GM12864 (cell line): ENCODE data around the gene INHBC.

Experiments used
- DNase-seq: peaks from one replicate; pipeline ENCODE4 v3.0.0-alpha.2; 2011; ENCODE audit warnings: low read depth
- H3K4me3 ChIP-seq: 2 replicates; pipeline ENCODE4 v1.5.1; 2011; ENCODE audit warnings: mild to moderate bottlenecking, low read depth, low read length, control low read depth
- CTCF ChIP-seq: IDR thresholded peaks from 2 replicates; pipeline ENCODE4 v1.5.1; 2011; ENCODE audit warnings: low read depth, mild to moderate bottlenecking, moderate library complexity, low read length, control low read depth, inconsistent platforms; ENCODE audit errors: missing control alignments

The INHBC gene

GRCh38 chr12:57460468-57460784, 25.8 kb downstream of the INHBC start:
- TF ChIP-seq CTCF, result no peak
- no peak for DNase-seq
- H3K4me3 ChIP-seq, result peak overlapping the region; percentile 8; the same call in 1 of the 2 replicates

DNA sequence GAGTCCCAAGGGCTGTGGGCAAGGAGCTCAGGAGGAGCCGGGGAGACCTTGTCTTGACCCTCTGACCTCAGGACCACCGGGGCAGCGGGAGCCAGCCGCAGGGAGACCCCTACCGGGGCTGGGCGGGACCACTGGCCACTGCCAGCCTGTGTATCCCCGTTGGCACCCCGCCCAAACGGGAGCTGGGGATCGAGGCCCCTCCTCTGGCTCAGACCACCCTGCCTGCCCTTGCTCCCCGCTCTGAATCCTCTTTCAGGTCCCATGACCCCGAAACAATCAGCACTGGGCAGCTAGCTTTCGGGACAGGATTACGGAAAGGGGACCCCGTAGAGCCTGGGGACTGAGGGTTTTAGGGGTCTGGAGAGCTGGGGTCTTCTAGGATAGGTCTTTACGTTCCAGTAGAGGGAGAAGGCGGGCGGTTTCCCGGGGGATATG, 26.3 kb downstream of the INHBC start:
- DNase-seq, result no peak
- TF ChIP-seq CTCF, result no peak
- H3K4me3 ChIP-seq, result peak overlapping the region; percentile 45

GRCh38 chr12:57461276-57461916, 26.8 kb downstream of the INHBC start:
- no peak for DNase-seq
- H3K4me3 ChIP-seq, result peak overlapping the region; percentile 45
- TF ChIP-seq CTCF, result no peak

DNA sequence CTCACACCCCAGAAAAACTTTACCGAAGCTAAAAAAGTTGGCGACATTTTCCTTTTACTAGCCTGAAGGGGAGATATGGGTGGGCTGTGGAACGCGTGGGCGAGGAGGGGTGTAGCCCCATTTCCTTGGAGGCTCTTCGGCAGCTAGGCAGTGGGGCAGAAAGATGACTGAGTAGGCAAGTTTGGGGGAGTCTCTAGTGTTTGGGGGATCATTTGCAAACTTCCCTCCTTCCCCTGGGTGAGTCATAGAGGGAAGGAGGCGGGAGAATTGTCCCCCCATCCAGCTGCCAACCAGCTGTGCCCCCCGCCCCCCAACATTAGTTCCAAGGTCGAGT, 27.3 kb downstream of the INHBC start:
- TF ChIP-seq CTCF, result no peak

GRCh38 chr12:57462251-57462911, 27.8 kb downstream of the INHBC start:
- DNase-seq, result peak; percentile 77
- H3K4me3 ChIP-seq, result peak overlapping the region; percentile 45
- peak; percentile 94 for TF ChIP-seq CTCF

More for the DNA sequence above, 27.3 kb downstream of the INHBC start:
- DNase-seq, result no peak
- peak overlapping the region; percentile 45 for H3K4me3 ChIP-seq

- DNase-seq, result no peak
- TF ChIP-seq CTCF, result no peak
- no peak overlapping the region for H3K4me3 ChIP-seq
Observed at GRCh38 chr12:57462912-57463253, 28.3 kb downstream of the INHBC start.

- H3K4me3 ChIP-seq, result no peak overlapping the region
- no peak for DNase-seq
- no peak for TF ChIP-seq CTCF
Observed at GRCh38 chr12:57464569-57464968, 30.0 kb downstream of the INHBC start.
